Heart right ventricle (tissue), 16 donors: Measurements from ENCODE around the gene HRAS. TPM values are rescaled to one million over a fixed set of nuclear protein-coding genes. Genes with fewer than 3 reads are reported as not detected.
A peak's percentile ranks its signal among the peaks of the same experiment; 100 is the strongest.

Experiments
- ATAC-seq, 8 donors: fragments of 200-7000 bp; cut with Tn5 transposase; one replicate each; pipeline ENCODE4 v1.9.1; 2020; ENCODE audit warnings: mild to moderate bottlenecking in 8 of 8, moderate library complexity in 8 of 8, moderate number of reproducible peaks in 1 of 8
- DNase-seq, 2 donors: peaks; one replicate each; pipeline ENCODE4 v3.0.0-alpha.2; 2020
- H3K27ac ChIP-seq, 10 donors: fragments of 200-600 bp; sonication (generic) in 2 of 10; one replicate each; pipeline versions ENCODE4 v1.5.0 to v1.8.0; 2020 to 2022; ENCODE audit warnings: mild to moderate bottlenecking in 3 of 10
- H3K27me3 ChIP-seq, 7 donors: fragments of 200-600 bp; one replicate each; pipeline ENCODE4 v1.8.0; 2021 to 2022; ENCODE audit warnings: mild to moderate bottlenecking in 2 of 7
- H3K36me3 ChIP-seq, 9 donors: fragments of 200-600 bp; sonication (generic) in 1 of 9; one replicate each; pipeline versions ENCODE4 v1.5.0 to v1.8.0; 2020 to 2022; ENCODE audit warnings: mild to moderate bottlenecking in 2 of 9
- H3K4me1 ChIP-seq, 9 donors: fragments of 200-600 bp; sonication (generic) in 1 of 9; one replicate each; pipeline versions ENCODE4 v1.5.0 to v1.8.0; 2020 to 2022; ENCODE audit warnings: mild to moderate bottlenecking in 4 of 9
- H3K4me3 ChIP-seq, 10 donors: fragments of 200-600 bp; sonication (generic) in 2 of 10; one replicate each; pipeline versions ENCODE4 v1.5.0 to v1.8.0; 2020 to 2022; ENCODE audit warnings: mild to moderate bottlenecking in 7 of 10, moderate library complexity in 2 of 10
- H3K9me3 ChIP-seq, 11 donors: fragments of 200-600 bp in 10 of 11; sonication (generic) in 2 of 11; one replicate each; pipeline versions ENCODE4 v1.5.0 to v1.8.0; 2013 to 2022; ENCODE audit warnings: mild to moderate bottlenecking in 2 of 11, control low read depth in 1 of 11, moderate library complexity in 1 of 11
- CTCF ChIP-seq, 9 donors: fragments of 200-600 bp; sonication (generic) in 2 of 9; IDR thresholded peaks; one replicate each; pipeline versions ENCODE4 v1.5.0 to v1.8.0; 2021 to 2022; ENCODE audit warnings: antibody characterized with exemption in 9 of 9, mild to moderate bottlenecking in 5 of 9, moderate library complexity in 1 of 9
- WGBS, 2 donors: extraction: QIAGEN DNeasy Blood & Tissue Kit; methylation state at CpG; one replicate each; pipeline ENCODE4 v1.1.7; 2013; ENCODE audit warnings: inconsistent platforms in 1 of 2; 5-methylcytosine and 5-hydroxymethylcytosine counted together
- intact Hi-C, 10 donors: fragments of 100-400 bp; cut with DNase I; formaldehyde crosslinking; loops; one replicate each; pipeline versions ENCODE4 v1.11.1 to v1.14.2; 2022
- polyA plus RNA-seq, 2 donors: library from polyadenylated mRNA; stranded (reverse); fragments of 200-250 nt; gene quantifications; one replicate each; pipeline ENCODE4 v1.2.3, GENCODE V29; 2013
- total RNA-seq, 10 donors: library from RNA; stranded (reverse); fragmentation: NEBNext Ultra II Directional in 3 of 10; extraction: Animal tissue kit (Norgen Biotek cat#: 25700) in 3 of 10; gene quantifications; one replicate each; pipeline versions ENCODE4 v1.2.1 to v1.2.4, GENCODE V29; 2021 to 2023
- donor health status: Arrhythmogenic right ventricular cardiomyopathy.
- donor health status: ischemic (EF 13 %, LVEDD 7.1; RV severe dilation, severe dysfunction).
- donor health status: healthy with polysubstance abuse.
- donor health status: DM: no; HTN: yes; CAD: no.
- donor health status: DM: no; HTN: no; CAD: no.
- donor health status: ischemic (EF 25% LVEDD 6.9; RV normal size, moderate dysfunction).
- donor health status: ischemic (EF 25% LVEDD 5.7; RV mildly dilated, moderate dysfunction).
- donor health status: healthy.
- donor health status: DM: yes; HTN: yes; CAD: no.
- donor health status: Ischemic cardiomyopathy.
- donor health status: ischemic (EF 35%, LVEDD 5.7; RV mildly dilated, moderate dysfunction).
- donor health status: nonischemic (EF 11% LVEDD 7.7; RV severe dilation, severe dysfunction).
- donor health status: DM: yes; HTN: yes; CAD: no.
- donor health status: PGD.
- donor health status: ischemic (EF 29% LVEDD 5.4; RV normal size, mild dysfunction).
- donor health status: nonischemic (EF 23%, LVEDD 6.1; RV moderate dilation, normal function).

Gene HRAS
- total and polyA plus RNA-seq, 12 donors, result 44.7 to 132 (median 56.4) TPM

DNA sequence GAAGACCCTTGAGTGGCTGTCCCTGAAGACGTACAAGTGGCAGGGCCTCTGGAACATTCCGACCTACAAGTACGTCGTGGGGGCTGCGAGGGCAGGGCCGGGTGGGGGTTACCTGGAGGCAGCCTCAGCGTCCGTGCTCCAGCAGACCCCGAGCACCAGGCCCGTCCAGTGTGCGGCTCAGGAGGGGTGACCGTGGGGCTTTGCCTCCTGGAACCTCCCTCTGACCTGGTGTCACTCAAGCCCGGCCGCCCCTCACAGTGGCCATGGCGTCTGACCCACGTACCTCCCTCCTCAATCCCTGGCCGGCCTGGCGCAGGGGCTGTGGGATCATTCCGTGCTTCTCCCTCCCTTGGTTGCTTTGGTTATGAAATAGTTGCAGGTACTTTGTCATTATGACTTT lies 46.8 kb downstream of the HRAS start:
- Histone ChIP-seq H3K4me1 (no peaks in the 10 kb centered on the region), H3K4me3 (no peak overlapping the region), H3K9me3 (no peaks in the 10 kb centered on the region), H3K36me3 (peaks cover 0 to 55% (median 11%) of the 10 kb centered on the region in 9 donors), H3K27ac (no peak overlapping the region), H3K27me3 (no peaks in the 10 kb centered on the region)
- WGBS, 2 donors, result 94 to 96% methylated on average over 19 of the region's 19 CpGs
- no peak for ATAC-seq
- intact Hi-C loops, result no loop called here
- no peak for TF ChIP-seq CTCF (IDR thresholded peaks at IDR 0.05)
- no peak for DNase-seq

GRCh38 chr11:488062-488461 lies 47.3 kb downstream of the HRAS start:
- Histone ChIP-seq H3K36me3 (peaks cover 0 to 50% (median 11%) of the 10 kb centered on the region in 9 donors), H3K27me3 (no peaks in the 10 kb centered on the region), H3K9me3 (no peaks in the 10 kb centered on the region), H3K27ac (no peak overlapping the region), H3K4me3 (no peak overlapping the region), H3K4me1 (no peaks in the 10 kb centered on the region)
- TF ChIP-seq CTCF (IDR thresholded peaks at IDR 0.05), result no peak
- no peak for ATAC-seq
- DNase-seq, result no peak
- WGBS, 2 donors, result 89 to 94% methylated on average over 25 of the region's 25 CpGs
- intact Hi-C loops, result no loop called here

GRCh38 chr11:487571-488021 lies 47.8 kb downstream of the HRAS start:
- Histone ChIP-seq H3K27ac (no peak overlapping the region), H3K4me3 (no peak overlapping the region), H3K9me3 (no peaks in the 10 kb centered on the region), H3K27me3 (no peaks in the 10 kb centered on the region), H3K4me1 (no peaks in the 10 kb centered on the region), H3K36me3 (peaks cover 0 to 45% (median 11%) of the 10 kb centered on the region in 9 donors)
- whole genome bisulfite sequencing, 2 donors, result 93 to 94% methylated on average over 22 of the region's 22 CpGs
- intact Hi-C loops, result no loop called here
- ATAC-seq, result no peak
- DNase-seq, result peak in 1 of 2 donors; percentile 12
- no peak for TF ChIP-seq CTCF (IDR thresholded peaks at IDR 0.05)

DNA sequence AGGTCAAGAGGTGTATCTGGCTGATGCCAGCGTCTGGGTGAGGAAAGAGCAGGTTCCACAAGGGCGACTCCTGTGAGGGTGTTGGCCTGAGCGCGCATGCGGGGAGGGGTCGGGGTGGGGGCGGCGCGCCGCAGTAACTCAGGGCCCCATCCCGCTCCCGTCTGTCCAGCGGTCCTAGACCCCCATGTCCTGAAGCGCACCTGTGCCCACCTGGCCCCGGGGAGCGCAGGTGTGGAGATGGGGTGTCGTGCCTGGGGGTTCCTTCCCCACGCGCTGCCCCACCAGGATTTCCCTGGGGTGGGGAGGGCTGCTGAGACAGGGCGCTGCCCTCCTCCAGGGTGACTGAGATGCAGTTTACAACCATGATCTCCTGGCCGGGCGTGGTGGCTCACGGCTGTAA lies 49.2 kb downstream of the HRAS start:
- DNase-seq (peak in 1 of 2 donors; percentile 4), ATAC-seq (no peak)
- TF ChIP-seq CTCF (IDR thresholded peaks at IDR 0.05), result no peak
- WGBS, 2 donors, result 98% methylated on average over 23 of the region's 23 CpGs
- H3K4me3 ChIP-seq, result no peak overlapping the region
- H3K27me3 ChIP-seq, result no peaks in the 10 kb centered on the region
- H3K4me1 ChIP-seq, result no peaks in the 10 kb centered on the region
- H3K9me3 ChIP-seq, result no peaks in the 10 kb centered on the region
- H3K27ac ChIP-seq, result no peak overlapping the region
- intact Hi-C loops, result no loop called here
- peaks cover 0 to 39% (median 11%) of the 10 kb centered on the region in 9 donors for H3K36me3 ChIP-seq
